NT2/D1 (cell line): ENCODE measurements around the gene NIT1.

Experiments used
- SUZ12 ChIP-seq: IDR thresholded peaks from 2 replicates; pipeline ENCODE4 v1.6.1; 2011; ENCODE audit not compliant: insufficient read length, insufficient read depth; ENCODE audit errors: extremely low read depth
- YY1 ChIP-seq: IDR thresholded peaks from 2 replicates; pipeline ENCODE4 v1.6.1; 2011; ENCODE audit not compliant: insufficient read length, insufficient read depth
- ZNF274 ChIP-seq: IDR thresholded peaks from 2 replicates; pipeline ENCODE4 v1.6.1; 2011; ENCODE audit warnings: mild to moderate bottlenecking, low read depth, low read length

DNA sequence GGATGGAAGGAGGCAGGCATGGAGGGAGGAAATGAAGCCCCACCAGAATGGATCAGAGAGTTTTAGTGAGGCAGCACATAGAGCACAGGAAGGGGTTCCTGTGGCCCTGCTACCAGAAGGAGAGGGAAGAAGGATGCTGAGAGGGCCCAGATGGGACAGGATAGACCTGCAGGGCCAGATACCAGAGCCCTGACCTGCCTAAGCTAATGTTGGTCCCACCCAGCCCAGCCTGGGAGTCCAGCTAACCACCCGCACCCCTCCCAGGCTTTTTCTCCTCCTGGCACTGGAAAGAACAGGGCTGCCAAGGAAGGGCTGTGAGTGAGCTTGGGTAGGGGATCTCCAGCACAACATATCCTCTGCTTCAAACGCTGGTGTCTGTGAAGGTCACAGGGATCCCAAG, 35.4 kb upstream of the NIT1 start:
- no peak for TF ChIP-seq YY1
- TF ChIP-seq SUZ12, result no peak
- no peak for TF ChIP-seq ZNF274
